Measurements from ENCODE around the gene GPC6.

DNA sequence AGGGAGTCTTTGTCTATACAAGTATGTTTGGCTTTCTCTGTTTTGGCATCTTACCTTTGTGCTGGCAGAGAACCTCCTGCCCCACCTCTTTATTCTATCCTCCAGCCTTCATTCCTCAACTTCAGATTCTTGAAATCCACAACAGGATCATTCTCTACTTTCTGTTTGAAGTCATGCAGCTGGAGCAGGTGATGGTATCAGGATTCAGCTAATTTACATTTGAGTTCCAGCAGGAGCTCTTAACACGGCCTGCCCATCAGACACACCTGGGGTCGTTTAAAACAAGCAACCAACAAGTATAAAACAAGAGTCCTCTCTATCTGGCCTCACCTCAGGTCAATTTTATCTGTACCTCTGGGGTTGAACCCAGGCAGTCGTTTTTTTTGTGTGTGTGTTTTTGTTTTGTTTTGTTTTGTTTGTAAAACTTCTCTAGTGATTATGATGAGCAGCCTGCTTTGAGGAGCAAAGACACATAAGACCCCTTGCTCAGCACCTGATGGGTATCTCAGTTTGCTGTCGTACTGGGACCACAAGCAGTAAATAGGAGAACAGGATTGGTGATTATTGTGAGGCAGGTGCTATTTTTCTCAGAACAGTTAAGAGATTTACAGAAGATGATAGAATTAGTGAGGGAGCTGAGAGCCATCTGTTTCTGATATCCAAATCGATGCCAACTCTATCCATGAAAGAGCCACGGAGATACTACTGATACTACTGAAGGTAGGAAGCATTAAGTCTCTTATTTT is 78.4 kb downstream of the GPC6 start:
- TF ChIP-seq CTCF (conservative IDR thresholded peaks at IDR 0.05; ENCODE audit: low read length) (no peak), EZH2phosphoT487 (IDR thresholded peaks at IDR 0.05; ENCODE audit: borderline replicate concordance, low read depth, low read length) (no peak)

All from OCI-LY7 (cell line).